Measurements from ENCODE around the gene TCP11L2.
"Not testable (repeated sequence)": the region's sequence is repeated elsewhere in the genome, so short reads cannot be mapped to it uniquely, and the experiment has no call there.

GRCh38 chr12:106313413-106313812 is 10.9 kb downstream of the TCP11L2 start:
- not testable (repeated sequence) for TF ChIP-seq CTCF (IDR thresholded peaks at IDR 0.05; ENCODE audit: low read depth, low read length, poor library complexity, severe bottlenecking); EZH2phosphoT487 (IDR thresholded peaks at IDR 0.05; ENCODE audit: borderline replicate concordance, low read length)

Data from DOHH2 (cell line).